Measurements from ENCODE around the gene MOB3A.
A peak's percentile ranks its signal among the peaks of the same experiment; 100 is the strongest.
"Not testable (repeated sequence)": the region's sequence is repeated elsewhere in the genome, so short reads cannot be mapped to it uniquely, and the experiment has no call there.

MOB3A gene

DNA sequence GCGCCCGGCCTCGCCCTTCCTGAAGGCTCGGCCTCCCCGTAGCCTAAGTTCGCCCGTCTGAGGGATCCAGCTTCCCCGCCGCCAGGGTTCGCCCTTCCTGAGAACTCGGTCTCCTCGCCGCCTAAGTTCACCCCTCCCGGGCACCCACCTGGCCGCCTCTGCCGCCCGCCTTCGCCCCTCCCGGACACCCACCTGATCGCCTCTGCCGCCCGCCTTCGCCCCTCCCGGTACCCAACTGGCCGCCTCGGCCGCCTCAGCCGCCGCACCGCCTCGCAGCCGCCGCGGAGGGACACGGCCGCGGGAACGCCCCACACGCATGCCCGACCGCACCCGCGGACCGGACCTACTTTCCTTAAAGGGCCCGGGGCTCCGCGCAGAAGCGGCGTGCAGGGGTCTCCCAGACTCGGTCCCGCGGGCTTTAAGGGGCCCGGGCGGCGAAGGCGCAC is at the start of gene MOB3A:
Gene MOB3A (minus strand): TSS at position 293 of the 446 bp plus-strand sequence. CDS start 17,766 bp downstream, outside the sequence.
- peak; percentile 82 for DNase-seq

DNA sequence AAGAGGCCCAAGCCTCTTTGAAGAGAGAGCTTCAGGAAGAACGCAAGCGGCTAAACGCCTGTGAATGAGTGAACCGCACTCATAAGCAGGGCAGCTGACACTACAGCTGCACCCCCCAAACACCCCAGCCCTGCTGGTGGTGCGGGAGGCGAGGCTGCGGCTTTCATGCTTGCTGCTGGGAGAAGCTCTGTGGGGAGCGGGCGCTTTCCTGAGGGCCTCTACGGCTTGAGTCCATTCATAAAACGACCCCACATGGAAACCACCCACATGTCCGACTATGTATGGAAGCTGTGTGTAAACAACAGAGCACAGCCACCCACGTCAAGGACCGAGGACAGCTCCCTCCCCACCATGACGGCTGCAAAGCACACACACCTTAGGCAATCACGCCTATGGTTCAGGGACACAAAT is 49.7 kb upstream of the MOB3A start:
- DNase-seq: no peak

DNA sequence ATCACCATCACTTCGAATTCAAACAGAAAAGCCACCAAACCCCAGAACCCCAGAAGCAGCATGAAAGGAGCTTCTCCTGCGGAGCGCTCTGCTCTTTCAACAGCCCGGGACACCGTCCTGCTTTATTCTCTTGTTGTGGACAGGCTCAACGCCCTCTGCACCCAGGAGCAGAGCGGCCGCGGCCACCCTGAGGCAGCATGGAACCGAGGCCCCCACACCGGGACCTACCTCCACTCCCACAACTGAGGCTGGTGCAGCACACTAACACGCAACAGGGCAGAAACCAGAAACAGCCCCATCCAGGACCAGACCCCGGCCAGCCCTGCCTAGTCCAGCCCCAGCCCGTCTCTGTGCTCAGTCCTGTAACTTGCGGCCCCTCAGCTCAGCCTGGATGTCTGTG is 48.1 kb upstream of the MOB3A start:
- DNase-seq: no peak

- no peak for DNase-seq
Measured at GRCh38 chr19:2142173-2142829, 46.2 kb upstream of the MOB3A start.

GRCh38 chr19:2140138-2140569 is 44.0 kb upstream of the MOB3A start:
- no peak for DNase-seq

- DNase-seq: no peak
Measured at GRCh38 chr19:2139385-2140137, 43.4 kb upstream of the MOB3A start.

GRCh38 chr19:2138061-2138728 is 42.1 kb upstream of the MOB3A start:
- DNase-seq: no peak

- no peak for DNase-seq
Measured at GRCh38 chr19:2136796-2137195, 40.7 kb upstream of the MOB3A start.

- DNase-seq: no peak
Measured at GRCh38 chr19:2135474-2136402, 39.6 kb upstream of the MOB3A start.

GRCh38 chr19:2132731-2133490 is 36.8 kb upstream of the MOB3A start:
- no peak for DNase-seq

- no peak for DNase-seq
Measured at GRCh38 chr19:2132191-2132590, 36.1 kb upstream of the MOB3A start.

DNA sequence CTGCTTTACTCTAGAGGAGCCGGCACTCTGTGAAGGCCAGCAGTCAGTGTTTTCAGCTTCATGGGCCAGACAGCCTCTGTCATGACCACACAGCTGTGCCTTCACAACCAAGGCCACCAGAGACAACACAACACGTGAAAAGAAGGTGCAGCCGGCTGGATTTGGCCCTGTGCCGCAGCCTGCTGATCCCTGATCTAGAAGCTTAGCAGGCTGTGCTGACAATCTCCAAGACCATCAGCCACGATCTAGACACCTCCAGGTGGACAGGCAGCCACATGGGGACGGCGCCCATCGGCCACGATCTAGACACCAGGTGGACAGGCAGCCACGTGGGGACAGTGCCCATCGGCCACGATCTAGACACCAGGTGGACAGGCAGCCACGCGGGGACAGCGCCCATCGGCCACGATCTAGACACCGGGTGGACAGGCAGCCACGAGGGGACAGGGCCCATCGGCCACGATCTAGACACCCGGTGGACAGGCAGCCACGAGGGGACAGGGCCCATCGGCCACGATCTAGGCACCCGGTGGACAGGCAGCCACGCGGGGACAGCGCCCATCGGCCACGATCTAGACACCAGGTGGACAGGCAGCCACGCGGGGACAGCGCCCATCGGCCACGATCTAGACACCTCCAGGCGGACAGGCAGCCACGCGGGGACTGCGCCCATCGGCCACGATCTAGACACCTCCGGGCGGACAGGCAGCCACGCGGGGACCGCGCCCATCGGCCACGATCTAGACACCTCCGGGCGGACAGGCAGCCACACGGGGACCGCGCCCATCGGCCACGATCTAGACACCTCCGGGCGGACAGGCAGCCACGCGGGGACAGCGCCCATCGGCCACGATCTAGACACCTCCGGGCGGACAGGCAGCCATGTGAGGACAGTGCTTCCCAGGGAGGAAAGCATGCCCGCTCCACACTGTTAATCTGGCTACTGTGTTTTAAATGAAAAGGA is 35.2 kb upstream of the MOB3A start:
- DNase-seq: not testable (repeated sequence)

DNA sequence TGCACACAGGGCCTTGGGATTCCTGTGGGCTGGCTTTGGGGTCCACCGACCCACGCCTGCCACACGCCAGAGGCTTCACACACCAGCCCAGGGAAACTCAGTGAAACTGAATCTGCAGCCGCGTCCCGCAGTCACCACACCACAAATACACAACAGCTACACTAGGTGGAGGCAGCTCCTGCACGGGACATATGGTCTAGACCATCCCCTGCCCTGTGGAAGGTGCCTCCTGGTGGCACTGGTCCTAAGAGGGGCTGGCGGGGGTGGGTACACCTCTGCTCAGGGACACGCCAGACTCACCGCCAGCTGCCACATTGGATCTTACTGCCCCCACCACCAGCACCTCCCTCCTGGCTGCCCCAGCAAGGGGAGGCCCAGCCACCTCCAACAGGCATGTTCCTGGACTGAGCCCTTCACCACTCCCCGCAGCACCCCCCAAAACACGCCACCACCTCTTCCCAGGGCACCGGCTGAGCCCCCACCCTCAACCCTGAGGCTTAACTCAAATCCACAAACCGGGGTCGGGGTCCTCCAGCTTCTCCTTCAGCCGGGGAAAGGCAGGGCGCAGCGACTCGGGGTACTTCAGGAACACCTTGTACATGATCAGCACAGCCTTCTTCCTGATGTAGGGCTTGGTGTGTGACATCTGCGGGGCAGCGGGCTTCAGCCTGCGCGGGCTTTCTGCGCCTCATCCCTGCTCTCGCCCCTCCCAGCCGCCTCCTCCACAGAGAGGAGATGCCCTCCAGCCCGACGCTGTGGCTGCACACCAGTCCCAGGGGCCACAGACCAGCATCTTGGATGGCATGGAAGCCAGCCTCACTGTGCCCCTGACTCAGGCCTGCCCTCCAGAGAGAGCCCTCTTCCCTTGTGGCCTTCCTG is 34.0 kb upstream of the MOB3A start:
- no peak for DNase-seq

DNA sequence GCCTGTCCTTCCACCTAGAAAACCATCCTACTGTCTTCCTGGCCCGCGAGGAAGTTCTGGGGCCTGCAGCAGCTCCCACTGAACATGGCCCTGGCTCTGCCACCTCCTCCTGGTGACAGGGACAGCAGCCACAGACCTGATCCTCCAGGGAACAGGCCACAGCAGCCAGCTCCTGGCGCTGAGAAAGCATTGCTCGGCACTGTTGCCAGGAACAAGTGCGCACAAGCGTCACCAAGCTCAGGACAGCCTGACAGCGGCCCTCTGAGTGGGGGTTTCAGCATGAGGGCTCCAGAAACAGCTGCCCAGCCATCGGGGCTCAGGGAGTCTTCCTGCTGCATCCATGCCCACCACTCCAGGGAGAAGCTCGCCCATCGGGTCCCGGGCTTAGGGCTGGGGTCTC is 33.4 kb upstream of the MOB3A start:
- DNase-seq: no peak

DNA sequence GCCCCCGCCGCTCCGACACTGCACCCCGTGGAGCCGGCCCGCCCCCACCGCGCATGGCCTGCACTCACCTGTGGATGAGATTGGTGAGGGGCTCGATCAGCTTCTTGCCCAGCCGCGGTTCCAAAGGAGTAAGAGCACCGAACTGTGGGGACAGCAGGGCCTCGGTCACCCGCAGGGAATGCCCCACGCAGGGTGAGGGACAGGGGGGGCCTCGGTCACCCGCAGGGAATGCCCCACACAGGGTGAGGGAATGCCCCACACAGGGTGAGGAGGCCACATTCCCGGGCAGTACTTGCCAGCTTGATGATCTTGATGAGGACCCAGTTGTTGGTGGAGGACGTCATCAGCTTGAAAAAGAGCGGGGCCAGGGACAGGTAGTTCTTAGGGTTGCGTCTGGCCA is 32.9 kb upstream of the MOB3A start:
- no peak for DNase-seq

DNA sequence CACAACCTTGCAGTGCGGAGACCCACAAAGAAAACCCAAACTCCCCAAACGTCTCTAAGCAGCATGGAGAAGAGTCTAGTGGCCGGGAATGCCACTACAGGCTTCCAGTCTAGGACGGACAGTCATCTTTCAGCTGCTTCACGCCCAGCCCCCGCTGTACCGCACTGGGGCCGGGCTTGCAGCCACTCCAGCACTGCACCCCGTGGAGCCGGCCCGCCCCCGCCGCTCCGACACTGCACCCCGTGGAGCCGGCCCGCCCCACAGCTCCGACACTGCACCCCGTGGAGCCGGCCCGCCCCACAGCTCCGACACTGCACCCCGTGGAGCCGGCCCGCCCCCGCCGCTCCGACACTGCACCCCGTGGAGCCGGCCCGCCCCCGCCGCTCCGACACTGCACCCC is 32.1 kb upstream of the MOB3A start:
- not testable (repeated sequence) for DNase-seq

GRCh38 chr19:2127758-2128157 is 31.6 kb upstream of the MOB3A start:
- DNase-seq: no peak

- DNase-seq: no peak
Measured at GRCh38 chr19:2126879-2127518, 30.9 kb upstream of the MOB3A start.
